AG10803 (cell line): ENCODE data around the gene CAPG.
"Not testable (repeated sequence)": the region's sequence is repeated elsewhere in the genome, so short reads cannot be mapped to it uniquely, and the experiment has no call there.

Experiments used
- DNase-seq: peaks from one replicate; pipeline ENCODE4 v3.0.0; 2010; ENCODE audit warnings: low read depth
- H3K4me3 ChIP-seq: 2 replicates; pipeline ENCODE4 v1.5.1; 2011; ENCODE audit warnings: mild to moderate bottlenecking, low read length, control low read depth
- TF ChIP-seq, protein P1 (sequence below): conservative IDR thresholded peaks from 2 replicates; pipeline ENCODE4 v1.5.1; 2011; ENCODE audit warnings: mild to moderate bottlenecking, low read length, control low read depth, inconsistent platforms

The CAPG gene

DNA sequence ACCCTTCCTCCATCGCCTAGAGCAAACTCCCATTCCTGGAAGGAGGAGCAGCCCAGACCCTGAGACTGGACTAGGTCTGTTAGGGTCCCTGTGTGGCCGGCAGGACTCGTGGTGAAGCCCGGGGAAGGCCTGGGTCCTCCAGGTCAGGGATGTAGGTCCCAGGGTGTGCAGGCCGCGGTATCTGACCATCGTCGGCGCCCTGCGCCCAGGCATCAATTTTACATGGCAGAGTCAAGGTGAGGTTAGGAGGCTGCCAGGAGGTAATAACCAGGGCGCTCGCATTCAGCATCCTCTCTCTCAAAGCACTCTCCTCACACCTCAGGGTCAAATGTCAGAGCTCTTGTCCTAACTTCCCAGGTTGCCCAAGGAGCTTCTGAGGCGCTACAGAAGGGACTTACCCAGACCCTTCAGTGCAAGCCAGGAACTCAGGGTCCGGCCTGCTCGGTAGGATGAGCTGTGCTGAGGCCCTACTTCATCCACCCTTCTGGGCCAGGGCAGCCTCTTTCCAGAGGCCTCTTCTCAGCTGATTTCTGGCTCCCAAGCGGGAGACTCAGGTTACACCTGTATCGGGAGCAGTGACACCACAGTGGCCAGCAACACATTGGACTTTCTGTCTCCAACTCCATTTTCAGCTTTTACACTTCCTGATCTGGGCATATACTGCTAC is 9.0 kb upstream of the CAPG start:
- H3K4me3 ChIP-seq: peak overlapping the region; percentile 80
- DNase-seq: no peak
- TF ChIP-seq, protein P1, sequence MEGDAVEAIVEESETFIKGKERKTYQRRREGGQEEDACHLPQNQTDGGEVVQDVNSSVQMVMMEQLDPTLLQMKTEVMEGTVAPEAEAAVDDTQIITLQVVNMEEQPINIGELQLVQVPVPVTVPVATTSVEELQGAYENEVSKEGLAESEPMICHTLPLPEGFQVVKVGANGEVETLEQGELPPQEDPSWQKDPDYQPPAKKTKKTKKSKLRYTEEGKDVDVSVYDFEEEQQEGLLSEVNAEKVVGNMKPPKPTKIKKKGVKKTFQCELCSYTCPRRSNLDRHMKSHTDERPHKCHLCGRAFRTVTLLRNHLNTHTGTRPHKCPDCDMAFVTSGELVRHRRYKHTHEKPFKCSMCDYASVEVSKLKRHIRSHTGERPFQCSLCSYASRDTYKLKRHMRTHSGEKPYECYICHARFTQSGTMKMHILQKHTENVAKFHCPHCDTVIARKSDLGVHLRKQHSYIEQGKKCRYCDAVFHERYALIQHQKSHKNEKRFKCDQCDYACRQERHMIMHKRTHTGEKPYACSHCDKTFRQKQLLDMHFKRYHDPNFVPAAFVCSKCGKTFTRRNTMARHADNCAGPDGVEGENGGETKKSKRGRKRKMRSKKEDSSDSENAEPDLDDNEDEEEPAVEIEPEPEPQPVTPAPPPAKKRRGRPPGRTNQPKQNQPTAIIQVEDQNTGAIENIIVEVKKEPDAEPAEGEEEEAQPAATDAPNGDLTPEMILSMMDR: no peak

DNA sequence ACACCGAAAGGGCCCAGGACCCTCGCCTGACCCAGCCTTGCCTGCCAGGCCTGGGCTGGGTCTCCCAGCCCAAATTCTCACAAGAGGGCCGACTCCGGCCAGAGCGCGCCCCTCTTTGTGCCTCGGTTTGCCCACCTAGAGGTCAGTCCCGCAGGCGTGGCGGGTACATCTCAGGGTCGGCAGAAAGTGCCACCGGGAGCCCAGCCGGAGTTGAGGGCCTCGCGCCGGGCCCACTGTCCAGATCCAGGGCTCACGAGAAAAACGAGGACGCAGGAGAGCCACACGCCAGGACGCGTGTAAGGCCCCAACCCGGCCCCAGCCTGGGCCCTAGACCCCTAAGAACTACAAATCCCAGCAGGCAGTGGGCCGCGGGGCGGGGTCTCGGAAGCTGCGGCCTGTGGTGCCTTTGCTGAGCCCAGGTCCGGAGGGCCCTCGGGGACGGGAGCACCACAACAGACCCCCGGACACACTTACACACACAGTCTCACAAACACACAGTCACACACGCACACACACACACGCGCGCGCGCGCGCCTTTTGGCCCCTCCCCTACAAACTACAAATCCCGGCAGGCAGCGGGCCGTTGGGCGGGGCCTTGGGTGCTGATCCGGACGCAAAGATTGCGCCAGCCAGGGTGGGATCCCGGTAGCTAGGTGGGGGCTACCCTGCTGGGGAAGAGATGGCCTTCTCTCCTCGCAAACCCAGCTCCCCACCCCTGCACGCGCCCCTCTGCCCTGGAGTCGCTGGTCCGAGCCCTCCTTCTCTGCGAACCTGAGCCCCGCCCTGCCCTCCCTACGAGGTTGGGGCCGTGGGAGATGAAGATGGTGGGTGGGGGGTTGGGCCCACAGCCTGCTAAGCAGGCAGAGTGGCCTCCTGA is 8.2 kb upstream of the CAPG start, which contains the start of gene SH2D6:
Gene SH2D6 (plus strand): TSS at position 583 of the 877 bp plus-strand sequence. CDS start 10,752 bp downstream, outside the sequence.
- TF ChIP-seq, protein P1: no peak
- peak; percentile 86 for DNase-seq
- H3K4me3 ChIP-seq: peak within 1 kb of the TSS; percentile 80

GRCh38 chr2:85415980-85416650 is 5.9 kb upstream of the CAPG start:
- H3K4me3 ChIP-seq: no peak overlapping the region
- DNase-seq: no peak
- TF ChIP-seq, protein P1: no peak

DNA sequence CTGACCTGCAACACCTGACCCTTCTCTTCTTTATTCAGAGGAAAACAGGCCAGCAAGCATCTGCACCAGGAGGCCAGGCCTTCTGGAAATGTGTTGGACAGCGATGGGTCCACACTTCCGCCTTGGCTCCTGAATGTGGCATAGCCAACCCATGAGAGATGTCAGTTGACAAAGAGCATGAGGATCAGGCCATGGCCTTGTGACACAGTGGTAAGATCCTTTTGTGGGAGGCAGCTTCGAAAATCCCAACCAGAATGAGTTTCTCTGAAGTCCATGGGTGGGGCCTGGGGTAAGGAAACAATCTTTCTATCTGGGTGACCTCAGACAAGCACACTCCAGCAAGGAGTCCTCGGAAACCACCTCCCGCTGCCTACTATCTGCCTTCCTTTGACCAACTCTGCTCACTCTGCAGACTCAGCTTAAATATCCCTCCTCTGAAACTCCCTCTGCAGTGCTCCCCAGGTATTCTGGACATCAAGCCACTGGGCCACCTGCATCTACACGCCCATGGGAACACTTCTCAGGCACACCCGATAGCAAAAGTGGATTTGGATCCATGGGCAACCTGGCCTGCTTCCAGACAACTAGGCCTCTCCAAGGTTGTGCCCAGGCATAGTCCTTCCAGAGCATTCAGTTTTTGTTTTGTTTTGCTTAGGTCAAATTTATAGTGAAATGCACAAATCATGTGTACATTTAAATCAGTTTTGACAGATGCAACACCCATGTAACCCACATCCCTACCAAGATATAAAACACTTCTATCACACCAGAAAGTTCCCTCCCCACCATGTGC is 4.8 kb upstream of the CAPG start:
- H3K4me3 ChIP-seq: no peak overlapping the region
- TF ChIP-seq, protein P1: no peak
- DNase-seq: no peak

DNA sequence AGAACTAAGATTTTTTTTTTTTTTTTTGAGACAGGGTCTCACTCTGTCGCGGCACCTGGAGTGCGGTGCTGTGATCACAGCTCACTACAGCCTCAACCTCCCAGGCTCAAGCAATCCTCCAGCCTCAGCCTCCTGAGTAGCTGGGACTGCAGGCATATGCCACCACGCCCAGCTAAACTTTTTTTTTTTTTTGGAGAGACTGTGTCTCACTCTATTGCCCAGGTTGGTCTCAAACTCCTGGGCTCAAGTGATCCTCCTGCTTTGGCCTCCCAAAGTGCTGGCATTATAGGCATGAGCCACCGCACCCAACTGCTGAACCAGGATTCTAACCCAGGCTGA is 4.2 kb upstream of the CAPG start:
- not testable (repeated sequence) for H3K4me3 ChIP-seq, DNase-seq

- H3K4me3 ChIP-seq: peak overlapping the region; percentile 70
- TF ChIP-seq, protein P1: peak; percentile 14; the same call in 1 of the 2 replicates
- peak; percentile 48 for DNase-seq
These were observed 3.6 kb upstream of the CAPG start for GRCh38 chr2:85413592-85414420.
